Panc1 (cell line): ENCODE data around the gene MRAP.

Experiments used
- POLR2AphosphoS5 ChIP-seq: IDR thresholded peaks from 2 replicates; pipeline ENCODE4 v1.6.1; 2012; ENCODE audit warnings: mild to moderate bottlenecking, low read depth, low read length, moderate library complexity
- TF ChIP-seq, protein P1 (sequence below): fragments of 450-650 bp; IDR thresholded peaks from 2 replicates; pipeline ENCODE4 v1.5.1; 2017; ENCODE audit warnings: mild to moderate bottlenecking

DNA sequence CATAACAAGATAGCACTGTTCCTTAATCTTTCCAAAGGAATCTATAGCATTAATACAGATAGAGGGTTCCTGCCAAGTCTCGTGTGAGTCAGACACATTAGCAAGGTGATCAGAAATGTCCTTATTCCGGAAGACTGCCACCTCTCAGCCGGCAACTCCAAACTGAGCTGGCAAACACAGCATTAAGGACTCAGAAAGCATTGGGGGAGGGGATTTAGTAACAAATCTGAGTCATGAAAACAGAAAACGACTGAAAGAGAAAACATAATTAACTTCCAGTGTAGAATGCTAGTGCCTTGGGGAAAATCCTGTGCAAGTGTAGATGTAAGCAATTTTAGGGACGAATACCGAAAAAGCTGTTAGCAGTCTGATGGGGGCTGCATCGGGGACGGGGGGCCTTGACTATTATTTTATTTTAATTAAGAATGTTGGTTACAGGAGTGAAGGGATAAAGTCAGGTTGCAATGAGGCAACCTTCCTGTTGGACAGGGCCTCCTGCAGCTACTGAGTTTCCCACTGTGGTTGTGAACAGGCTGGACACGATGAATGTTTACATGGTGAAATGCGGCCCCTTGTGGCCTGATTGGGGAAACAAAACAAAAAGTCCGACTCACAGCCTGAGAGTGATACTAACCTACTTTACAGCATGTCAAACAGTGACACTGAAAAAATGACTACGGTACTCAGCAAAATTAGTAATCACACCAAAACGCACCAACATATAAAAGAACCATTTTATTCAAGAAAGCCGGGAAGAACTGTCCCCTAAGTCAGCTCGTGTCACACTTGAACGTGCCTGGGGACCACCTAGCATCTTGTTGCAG lies 40.5 kb upstream of the MRAP start:
- TF ChIP-seq, protein P1, sequence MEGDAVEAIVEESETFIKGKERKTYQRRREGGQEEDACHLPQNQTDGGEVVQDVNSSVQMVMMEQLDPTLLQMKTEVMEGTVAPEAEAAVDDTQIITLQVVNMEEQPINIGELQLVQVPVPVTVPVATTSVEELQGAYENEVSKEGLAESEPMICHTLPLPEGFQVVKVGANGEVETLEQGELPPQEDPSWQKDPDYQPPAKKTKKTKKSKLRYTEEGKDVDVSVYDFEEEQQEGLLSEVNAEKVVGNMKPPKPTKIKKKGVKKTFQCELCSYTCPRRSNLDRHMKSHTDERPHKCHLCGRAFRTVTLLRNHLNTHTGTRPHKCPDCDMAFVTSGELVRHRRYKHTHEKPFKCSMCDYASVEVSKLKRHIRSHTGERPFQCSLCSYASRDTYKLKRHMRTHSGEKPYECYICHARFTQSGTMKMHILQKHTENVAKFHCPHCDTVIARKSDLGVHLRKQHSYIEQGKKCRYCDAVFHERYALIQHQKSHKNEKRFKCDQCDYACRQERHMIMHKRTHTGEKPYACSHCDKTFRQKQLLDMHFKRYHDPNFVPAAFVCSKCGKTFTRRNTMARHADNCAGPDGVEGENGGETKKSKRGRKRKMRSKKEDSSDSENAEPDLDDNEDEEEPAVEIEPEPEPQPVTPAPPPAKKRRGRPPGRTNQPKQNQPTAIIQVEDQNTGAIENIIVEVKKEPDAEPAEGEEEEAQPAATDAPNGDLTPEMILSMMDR, result peak; percentile 78
- no peak for TF ChIP-seq POLR2AphosphoS5
